BE2C (cell line): ENCODE measurements around the gene SLC7A7.

Experiments
- DNase-seq: peaks from one replicate; pipeline ENCODE4 v3.0.0-alpha.2; 2020
- H3K27me3 ChIP-seq: fragments of 250-450 bp; sonication (Bioruptor Pico); 2 replicates; pipeline ENCODE4 v1.5.1; 2020; ENCODE audit warnings: mild to moderate bottlenecking
- H3K36me3 ChIP-seq: fragments of 250-450 bp; sonication (Bioruptor Pico); 2 replicates; pipeline ENCODE4 v1.5.1; 2020; ENCODE audit warnings: mild to moderate bottlenecking
- H3K4me1 ChIP-seq: fragments of 250-450 bp; sonication (Bioruptor Pico); 2 replicates; pipeline ENCODE4 v1.5.1; 2020
- H3K4me3 ChIP-seq: 2 replicates; pipeline ENCODE4 v1.5.1; 2011; ENCODE audit warnings: low read depth, low read length
- H3K9me3 ChIP-seq: fragments of 250-450 bp; sonication (Bioruptor Pico); 2 replicates; pipeline ENCODE4 v1.5.1; 2020
- CTCF ChIP-seq: IDR thresholded peaks from 2 replicates; pipeline ENCODE4 v1.5.1; 2012; ENCODE audit warnings: mild to moderate bottlenecking, low read depth, low read length

SLC7A7 gene

GRCh38 chr14:22843123-22843925 lies 28.1 kb upstream of the SLC7A7 start:
- H3K36me3 ChIP-seq = no peaks in the 10 kb centered on the region
- no peak for TF ChIP-seq CTCF
- DNase-seq = no peak
- H3K27me3 ChIP-seq = no peaks in the 10 kb centered on the region
- no peaks in the 10 kb centered on the region for H3K9me3 ChIP-seq
- H3K4me1 ChIP-seq = no peaks in the 10 kb centered on the region
- no peak overlapping the region for H3K4me3 ChIP-seq

- no peak for DNase-seq
- Histone ChIP-seq H3K4me1 (no peaks in the 10 kb centered on the region), H3K27me3 (peaks cover 6% of the 10 kb centered on the region), H3K4me3 (no peak overlapping the region), H3K9me3 (no peaks in the 10 kb centered on the region), H3K36me3 (no peaks in the 10 kb centered on the region)
- no peak for TF ChIP-seq CTCF
Observed at GRCh38 chr14:22842211-22843122, 27.2 kb upstream of the SLC7A7 start.

DNA sequence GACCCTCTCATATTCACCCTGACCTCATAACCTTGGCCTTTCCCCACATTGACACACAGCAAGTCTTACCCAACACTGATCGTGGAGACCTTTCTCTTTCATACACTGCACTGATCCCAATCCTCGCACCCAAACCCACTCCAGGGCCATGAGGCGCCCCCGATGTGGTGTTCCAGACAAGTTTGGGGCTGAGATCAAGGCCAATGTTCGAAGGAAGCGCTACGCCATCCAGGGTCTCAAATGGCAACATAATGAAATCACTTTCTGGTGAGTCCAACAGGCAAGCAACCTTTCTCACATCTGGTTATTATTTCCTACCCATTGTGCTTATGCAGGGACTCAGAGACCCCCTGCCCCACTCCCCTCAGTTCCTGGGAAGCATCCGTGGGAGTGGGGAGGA lies 26.5 kb upstream of the SLC7A7 start:
- no peak for DNase-seq
- Histone ChIP-seq H3K27me3 (peaks cover 13% of the 10 kb centered on the region), H3K36me3 (no peaks in the 10 kb centered on the region), H3K9me3 (no peaks in the 10 kb centered on the region), H3K4me3 (no peak overlapping the region), H3K4me1 (no peaks in the 10 kb centered on the region)
- no peak for TF ChIP-seq CTCF

GRCh38 chr14:22841311-22841710 lies 26.1 kb upstream of the SLC7A7 start:
- no peaks in the 10 kb centered on the region for H3K36me3 ChIP-seq
- H3K4me3 ChIP-seq = no peak overlapping the region
- no peak for DNase-seq
- no peaks in the 10 kb centered on the region for H3K4me1 ChIP-seq
- H3K27me3 ChIP-seq = peaks cover 17% of the 10 kb centered on the region
- no peaks in the 10 kb centered on the region for H3K9me3 ChIP-seq
- no peak for TF ChIP-seq CTCF

- Histone ChIP-seq H3K9me3 (no peaks in the 10 kb centered on the region), H3K36me3 (peaks cover 1% of the 10 kb centered on the region), H3K4me3 (no peak overlapping the region), H3K4me1 (no peaks in the 10 kb centered on the region), H3K27me3 (peaks cover 17% of the 10 kb centered on the region)
- DNase-seq = no peak
- TF ChIP-seq CTCF = no peak
Observed at GRCh38 chr14:22839159-22839779, 24.0 kb upstream of the SLC7A7 start.
